K562 (cell line): Measurements from ENCODE around the gene GPR139.

ENCODE experiments used
- IFI16 ChIP-seq: fragments of 250-450 bp; sonication (Bioruptor Pico); IDR thresholded peaks from 2 replicates; pipeline ENCODE4 v2.1.2; 2022; ENCODE audit warnings: mild to moderate bottlenecking, inconsistent platforms
- RB1 ChIP-seq: fragments of 450-650 bp; IDR thresholded peaks from 2 replicates; pipeline ENCODE4 v1.6.1; 2017; ENCODE audit warnings: low read depth, mild to moderate bottlenecking

DNA sequence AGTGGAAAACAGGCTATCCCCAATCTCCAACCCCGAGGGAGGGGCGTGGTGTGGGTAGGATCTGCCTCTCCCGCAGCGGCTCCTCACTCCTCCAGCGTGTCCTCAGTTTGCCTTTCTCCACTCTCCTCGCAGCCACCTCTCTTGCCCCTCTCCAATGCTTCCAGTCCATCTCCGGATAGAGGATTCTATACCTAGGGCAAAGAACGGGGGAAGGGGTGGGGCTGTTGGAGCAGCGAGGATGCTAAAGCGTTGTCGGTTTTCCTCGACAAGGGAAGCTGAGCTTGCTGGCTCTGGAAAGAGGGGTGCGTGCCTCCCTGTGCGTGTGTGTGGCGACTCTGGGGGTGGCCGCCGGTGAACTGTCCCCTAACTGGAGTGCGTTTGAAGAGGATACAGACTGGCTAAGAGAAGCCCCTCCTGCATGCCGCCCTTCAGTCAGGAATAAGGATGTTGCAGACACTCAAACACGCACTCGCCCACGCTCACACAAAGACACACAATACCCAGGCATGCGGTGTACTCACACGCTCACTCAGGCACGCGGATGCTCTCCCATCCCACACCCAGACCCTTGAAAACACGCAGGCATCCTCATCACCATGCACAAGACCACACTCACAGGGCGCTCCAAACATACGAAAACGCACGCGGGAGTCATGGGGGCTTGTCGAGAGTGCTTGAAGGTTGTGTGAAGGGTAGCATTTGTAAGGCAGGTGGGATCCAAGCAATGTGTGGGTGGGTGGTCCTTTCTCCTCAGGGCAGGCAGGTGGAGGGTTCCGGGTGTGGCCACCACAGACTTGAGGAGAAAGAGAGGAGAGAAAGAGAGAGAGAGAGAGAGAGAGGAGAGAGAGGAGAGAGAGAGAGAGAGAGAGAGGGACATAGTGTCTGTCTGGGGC lies 655 bp upstream of the GPR139 start:
- TF ChIP-seq IFI16, result no peak
- no peak for TF ChIP-seq RB1
